GM19468 (cell line): ENCODE measurements around the gene ISYNA1.

Experiments
- ATAC-seq: cut with Tn5 transposase; IDR thresholded peaks from one replicate; pipeline ENCODE4 v1.9.1; 2021; ENCODE audit warnings: mild to moderate bottlenecking, moderate library complexity, moderate number of reproducible peaks; ENCODE audit not compliant: unreplicated experiment; ENCODE audit errors: extremely low read depth

ISYNA1 gene

DNA sequence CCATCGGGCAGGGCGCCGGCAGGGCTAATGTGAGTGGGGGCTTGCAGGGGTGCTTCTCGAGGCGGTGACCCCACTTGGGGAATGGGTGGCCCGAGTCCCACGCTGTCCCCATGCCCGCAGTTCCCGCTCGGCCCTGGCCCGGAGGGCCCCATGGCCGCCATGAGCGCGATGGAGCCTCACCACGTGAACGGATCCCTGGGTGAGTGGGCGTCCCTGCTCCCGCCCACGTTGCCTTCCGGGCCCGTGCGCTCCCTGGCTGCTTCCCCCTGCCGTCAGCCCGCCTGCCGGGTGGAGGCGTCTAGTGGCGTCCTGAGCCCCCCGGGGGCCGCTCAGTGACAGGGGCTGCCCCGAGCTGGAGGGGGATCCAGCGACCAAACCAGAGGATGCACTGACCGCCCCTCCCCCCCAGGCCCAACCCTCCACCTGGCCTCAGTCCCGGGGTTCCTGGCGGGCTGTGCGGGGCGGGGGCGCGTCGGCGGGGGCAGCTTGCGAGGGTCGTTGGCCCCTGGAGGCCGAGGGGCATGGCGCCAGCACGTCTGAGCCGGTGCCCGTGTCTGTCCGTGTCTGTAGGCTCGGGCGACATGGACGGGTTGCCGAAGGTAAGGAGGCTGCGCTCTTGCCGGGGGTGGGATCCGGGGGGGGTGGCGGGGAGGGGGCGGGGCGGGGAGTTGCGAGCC, 4.8 kb downstream of the ISYNA1 start:
- ATAC-seq: no peak

DNA sequence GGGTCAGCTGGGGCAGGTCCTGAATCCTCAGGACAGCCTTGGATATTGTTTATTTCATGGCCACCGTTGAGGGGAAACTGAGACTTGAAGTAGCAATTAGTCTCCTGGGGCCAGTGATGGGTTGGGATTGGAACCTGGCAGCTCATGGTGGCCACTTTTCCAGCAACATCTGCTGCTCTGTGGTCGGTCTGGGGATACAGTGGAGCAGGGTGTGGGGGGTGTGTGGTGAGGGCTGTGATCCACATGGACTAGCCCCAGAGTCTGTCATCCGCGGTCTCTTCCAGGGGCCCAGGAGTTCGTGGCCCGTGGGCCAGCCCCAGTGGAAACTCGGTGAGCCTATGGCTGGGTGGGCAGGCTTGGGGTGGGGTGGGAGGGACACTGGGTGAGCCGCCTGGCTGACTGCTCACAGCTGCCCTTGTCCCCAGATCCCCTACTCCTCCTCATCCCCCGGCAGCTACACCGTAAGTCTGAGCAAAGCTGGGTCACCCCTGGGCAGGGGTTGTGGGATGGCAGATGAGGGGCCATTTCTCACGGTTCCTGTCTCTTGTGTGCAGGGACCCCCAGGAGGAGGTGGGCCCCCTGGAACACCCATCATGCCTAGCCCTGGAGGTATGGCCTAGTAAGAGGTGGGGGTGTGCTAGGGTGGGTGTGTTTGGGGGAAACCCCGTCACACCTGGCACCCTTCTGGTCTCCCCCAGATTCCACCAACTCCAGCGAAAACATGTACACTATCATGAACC, 5.5 kb downstream of the ISYNA1 start:
- no peak for ATAC-seq

DNA sequence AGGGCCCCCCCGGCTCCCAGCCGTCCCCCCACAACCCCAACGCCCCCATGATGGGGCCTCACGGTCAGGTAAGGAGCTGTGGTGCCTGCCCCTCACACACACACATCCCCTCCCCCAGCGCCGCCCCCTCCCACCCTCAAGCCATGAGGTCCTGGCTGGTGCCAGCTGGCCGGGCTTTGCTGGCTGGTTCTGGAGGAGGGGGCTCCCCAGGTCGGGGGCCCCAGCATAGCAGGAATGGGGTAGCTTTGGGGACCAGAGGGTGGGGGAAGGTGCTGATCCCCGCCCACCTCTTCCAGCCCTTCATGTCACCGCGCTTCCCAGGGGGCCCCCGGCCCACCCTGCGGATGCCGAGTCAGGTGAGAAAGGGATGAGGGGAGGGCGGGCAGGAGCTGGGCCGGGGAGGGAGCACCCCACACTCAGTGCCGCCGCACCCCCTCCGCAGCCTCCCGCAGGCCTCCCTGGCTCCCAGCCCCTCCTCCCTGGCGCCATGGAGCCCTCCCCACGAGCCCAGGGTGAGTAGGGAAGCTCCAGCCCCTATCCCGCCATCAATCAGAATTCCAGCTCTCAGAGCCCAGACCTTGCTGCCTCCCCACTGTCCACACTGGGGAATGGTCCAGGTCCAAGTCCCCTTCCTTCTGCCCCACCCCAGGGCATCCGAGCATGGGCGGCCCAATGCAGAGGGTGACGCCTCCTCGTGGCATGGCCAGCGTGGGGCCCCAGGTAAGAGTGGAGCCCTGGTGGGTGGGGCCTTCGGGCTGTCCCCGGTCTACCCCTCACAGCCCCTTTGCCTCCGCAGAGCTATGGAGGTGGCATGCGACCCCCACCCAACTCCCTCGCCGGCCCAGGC, 6.4 kb downstream of the ISYNA1 start:
- ATAC-seq: no peak

DNA sequence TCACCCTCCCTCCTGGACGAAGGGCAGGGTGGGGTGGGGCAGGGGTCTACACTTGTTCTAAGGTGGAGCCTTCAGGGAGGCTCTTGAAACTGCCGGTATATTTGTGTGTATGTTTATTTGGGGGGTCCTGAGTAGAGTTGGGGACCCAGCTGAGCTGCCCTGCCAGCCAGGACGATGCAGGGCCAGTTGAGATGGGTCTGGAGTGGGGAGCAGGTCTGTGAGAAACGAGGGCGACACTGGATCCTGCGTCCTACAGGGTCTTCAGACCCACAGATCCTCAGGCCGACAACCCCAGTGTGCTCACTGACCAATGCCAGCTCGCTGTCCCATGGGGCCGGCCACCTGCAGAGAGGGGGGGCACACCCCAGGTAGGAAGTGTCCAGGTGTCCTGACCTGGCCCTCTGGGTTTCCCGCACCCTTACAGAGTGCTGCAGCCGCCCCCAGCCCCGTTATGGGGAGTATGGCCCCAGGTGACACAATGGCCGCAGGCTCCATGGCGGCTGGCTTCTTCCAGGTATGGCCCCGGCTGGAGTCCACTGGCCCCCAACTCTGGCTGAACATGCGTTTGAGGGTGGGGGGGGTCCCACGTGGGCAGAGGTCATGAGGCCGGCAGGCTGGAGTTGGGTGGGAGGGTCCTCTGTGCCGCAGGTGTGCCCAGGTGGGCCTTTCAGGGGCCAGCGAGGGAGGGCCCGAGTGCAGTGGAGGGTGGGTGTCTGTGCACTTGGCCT, 7.4 kb downstream of the ISYNA1 start:
- no peak for ATAC-seq

DNA sequence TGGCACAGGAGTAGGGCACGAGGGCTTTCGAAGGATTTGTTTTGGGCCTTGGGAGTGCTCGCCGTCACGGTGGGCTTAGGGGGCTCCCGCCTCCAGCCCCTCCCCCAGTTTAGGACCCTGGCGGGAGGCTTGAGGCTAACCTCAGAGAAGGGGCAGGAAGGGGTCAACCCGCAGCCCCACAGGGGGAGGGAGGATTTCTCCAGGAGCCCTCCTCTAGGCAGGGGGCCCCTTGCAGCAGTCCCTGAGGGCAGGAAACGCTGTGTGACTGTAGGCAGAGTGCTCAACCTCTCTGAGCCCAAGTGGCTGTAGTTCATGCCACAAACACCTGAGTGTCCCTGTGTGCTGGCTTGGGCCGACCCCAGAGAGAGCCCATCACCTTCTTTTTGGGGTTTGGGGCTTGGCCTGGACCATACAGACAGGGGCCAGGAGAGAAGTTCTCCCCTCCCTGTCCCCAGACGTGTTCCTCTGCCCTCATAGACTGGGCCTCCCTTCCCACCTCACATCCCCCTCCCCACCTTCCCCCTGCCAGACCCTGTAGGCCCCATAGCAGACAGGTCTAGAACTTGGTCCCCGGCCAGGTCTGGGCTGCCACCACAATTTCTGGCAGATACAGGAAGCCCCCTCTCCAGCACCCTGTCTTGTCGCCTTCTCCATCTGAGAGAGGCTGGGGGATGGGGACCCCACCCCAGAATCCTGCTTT, 8.1 kb downstream of the ISYNA1 start:
- ATAC-seq: no peak

DNA sequence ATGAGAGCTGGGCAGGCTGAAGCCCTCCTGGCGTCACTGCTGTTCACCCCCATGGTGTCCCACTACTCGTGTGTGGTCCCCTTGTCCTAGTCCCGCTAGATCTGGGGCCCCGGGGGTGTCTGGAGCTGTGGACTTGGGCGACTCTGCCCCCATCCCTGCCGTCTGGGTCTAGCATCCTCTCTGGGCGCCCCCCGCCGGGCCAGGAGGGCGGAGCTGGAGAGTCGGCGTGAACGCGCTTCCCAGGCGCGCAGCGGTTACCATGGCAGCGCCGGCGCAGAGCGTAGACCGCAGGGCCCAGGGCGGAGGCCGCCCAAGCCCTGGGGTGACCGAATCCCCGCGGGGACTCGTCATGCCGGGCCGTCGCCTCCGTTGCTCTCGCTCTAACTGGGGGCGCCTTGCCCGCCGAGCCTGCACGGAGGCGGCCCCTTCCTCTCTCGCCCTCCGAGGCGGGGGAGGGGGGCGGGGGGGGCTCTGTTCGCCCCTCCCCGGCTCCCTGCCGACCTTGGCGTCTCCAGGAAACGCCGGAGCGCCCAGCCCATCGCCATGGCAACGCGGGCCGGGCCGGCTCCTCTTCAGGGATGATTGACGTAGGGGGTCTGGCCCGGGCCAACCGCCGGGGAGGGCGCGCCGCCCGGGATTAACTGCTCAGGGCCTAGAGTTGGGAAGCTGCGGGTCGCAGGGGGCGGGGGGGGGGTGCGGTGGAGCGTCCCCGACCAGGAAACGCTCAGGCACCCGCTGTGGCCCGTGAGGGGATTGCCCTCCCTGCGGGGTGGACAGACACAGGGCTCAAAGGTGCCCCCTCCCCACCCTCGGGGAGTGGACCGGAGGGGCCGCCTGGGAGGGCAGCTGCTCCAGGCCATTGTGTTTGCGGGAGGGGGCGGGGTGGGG, 8.9 kb downstream of the ISYNA1 start:
- ATAC-seq: peak; percentile 36

DNA sequence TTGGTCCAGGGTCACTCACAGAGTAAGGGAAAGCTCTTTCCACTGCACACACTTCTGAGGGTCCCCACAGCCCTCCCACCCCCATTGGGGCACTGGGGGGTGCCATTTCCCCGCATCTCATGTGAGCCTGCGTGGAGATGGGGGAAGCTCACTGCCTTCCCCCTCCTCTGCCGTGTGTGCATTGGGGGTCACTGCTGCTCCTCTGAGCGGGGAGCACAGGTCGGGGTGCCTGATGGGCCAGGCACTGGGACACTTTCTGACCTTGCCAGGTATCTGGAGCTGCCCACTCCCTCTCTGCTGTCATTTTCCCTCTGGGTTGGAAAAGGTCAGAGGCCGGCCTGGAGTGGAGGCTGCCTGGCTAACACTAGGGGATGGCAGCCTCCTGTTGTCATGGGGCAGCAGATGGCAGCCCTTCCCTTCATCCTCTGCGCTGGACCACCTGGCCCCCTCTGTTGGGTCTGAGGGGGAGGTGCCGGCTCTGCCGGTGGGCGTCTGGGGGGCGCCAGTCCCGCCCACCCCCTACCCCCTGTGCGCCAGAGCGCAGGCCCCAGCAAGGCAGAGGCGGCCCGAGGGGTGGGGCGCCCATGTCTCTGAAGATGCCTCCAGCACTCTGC, 9.7 kb downstream of the ISYNA1 start:
- ATAC-seq: no peak

DNA sequence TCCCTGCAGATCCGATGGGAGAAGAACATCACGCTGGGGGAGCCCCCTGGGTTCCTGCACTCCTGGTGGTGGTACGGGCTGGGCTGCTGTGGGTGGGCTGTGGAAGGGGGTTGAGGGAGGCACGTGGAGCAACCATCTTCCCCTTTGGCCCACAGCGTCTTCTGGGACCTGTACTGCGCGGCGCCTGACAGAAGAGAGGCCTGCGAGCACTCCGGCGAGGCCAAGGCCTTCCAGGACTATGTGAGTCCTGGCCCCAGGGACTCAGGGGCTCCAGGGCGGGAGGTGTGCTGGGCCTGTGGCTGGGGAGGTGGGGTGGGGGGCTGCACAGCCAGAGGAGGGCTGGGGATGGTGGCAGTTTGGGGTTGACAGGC, 10.2 kb downstream of the ISYNA1 start:
- ATAC-seq: no peak

DNA sequence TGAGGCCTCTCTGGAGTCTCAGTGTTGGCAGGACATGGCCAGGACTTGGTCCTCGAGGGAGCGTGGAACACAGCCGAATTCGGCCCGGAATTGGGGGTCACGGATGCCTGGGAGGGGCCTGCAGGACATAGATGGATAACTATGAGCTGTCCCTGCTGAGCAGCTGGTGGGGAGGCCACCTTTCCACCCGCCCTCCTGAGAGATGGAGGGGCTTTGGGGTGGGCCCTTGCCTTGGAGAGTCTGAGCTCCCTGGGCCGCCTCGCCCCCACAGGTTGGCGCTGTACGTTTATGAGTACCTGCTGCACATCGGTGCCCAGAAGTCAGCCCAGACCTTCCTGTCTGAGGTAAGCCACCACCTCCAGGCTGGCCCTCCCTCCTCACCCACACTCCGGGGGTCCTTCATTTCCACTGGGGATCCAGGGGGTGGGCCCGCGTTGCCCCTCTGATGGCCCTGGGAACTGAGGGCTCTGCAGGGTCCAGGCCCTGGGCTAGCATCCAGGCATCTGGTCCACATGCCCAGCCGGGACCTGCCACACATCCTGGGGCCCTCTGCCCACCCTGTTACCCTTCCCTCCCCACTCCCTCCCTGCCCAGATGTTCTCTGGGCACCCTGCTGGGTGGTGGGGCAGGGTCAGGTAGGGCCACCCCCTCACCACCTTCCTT, 10.7 kb downstream of the ISYNA1 start:
- no peak for ATAC-seq

DNA sequence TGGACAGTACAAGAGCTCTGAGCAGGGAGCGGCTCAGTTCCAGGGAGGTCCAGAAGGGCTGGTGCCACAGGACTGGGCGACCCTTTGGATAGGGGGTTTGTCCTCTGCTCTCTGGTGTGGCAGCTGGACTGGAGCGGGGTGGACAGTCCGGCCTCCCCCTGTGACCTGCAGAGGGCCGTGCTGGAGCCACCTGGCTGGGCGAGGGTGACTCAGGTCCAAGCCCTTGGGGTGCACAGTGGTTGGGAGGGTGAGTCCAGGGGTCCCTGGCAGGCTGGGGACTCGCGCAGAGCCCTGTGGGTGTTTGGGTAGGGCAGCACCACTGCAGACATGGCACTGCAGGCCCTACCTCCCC, 11.5 kb downstream of the ISYNA1 start:
- ATAC-seq: no peak

DNA sequence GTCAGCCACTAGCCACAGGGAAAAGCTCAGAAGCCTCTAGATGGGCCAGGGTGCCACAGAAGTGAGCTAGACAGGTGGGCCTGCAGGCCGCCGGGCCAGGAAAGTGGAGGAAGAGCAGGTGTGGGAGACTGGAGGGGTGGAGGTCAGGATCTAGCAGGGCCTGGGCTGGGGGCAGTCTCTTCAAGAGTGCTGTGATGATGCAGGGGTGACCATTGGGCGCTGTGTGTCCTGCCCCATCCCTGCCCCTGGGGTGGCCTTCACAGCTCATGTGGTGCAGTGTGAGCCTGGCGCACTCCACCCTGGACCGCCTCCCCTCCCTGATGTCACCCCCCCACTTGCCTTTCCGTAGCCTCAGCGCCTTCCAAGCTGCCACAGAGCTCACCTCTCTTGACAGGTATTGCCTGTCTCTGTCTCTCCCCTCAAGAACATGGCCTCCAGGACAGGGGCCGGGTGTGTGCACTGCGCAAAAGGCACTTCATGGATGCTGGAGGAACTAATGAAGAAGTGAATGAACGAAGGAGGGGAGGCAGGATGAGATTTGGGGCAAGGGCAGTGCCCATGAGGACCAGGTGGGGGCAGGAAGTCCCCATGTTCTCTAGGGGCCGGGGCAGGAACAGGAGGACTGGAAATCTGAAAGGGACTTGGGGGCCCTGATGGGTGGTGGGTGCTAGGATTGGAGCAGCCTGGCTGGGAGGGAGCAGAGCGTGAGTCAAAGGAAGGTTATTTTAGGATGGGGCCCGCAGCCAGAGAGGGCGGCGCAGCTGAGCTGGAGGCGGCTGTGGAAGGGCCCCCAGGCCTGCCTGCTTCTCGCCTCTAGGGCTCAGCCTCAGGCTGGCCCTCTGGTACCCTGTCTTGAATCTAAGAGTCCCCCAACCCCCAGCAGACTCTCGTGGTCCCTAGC, 12.2 kb downstream of the ISYNA1 start:
- ATAC-seq: no peak

DNA sequence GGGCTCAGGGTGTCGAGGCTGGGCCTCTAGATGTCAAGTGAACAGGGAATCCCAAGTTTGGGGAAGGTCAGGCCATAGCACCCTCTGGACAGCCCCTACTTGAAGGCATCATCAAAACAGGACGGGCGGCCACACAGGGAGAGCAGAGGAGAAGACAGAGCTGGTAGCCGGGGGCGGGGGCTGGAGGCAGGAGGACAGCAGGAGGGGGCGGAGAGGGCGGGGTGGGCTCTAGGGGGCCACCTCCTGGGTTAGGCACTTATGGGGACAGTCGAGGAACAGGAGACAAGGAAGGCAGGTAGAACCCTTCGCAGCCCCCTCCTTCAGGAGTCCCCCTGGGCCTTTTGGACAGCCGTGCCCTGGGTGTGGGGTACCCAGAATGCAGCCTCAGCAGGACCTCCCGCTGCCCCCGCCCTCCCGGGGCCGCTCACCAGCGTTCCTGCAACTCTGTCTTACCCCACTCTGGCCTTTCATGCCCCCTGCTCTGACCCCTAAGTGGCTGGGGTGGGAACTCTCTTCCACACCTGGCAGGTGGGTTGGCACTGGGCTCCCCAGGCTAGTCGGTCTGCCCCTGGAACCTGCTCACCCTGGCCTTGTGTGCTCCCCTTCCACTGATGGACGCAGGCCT, 12.9 kb downstream of the ISYNA1 start:
- ATAC-seq: no peak

DNA sequence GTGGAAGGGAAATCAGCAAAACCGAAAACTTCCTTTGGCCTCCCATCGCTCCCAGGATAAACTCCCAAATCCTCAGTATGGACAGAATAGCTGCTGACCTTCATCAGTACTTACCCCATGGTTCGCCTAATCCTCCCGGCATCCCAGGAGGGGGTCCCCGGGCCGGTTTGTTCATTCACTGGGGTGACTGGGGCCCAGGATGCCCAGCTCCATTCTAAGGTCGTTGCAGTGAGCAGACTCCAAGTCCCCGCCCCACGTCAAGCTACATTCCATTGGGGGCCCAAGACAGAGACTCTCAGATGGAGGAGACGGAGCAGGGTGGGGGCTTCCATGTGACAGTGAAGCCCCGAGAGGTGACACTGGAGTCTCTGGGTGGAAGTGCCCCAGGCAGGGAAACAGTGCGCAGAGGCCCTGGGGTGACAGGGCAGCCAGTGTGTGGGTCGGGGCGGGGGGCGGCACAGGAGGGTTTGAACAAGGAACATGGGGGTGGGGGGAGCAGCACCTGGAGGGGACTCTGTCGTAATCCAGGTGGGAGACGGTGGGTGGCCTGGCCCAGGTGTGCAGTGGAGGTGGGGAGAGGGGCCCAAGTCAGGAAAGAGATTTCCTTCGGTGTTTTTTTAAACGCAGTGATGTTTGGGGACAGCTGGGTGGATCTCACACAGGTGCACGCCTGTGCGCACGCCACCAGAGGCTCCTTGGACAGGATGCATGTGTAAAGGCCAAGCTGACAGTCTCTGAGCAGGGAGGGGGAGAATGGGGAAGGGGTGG, 13.6 kb downstream of the ISYNA1 start:
- ATAC-seq: no peak

DNA sequence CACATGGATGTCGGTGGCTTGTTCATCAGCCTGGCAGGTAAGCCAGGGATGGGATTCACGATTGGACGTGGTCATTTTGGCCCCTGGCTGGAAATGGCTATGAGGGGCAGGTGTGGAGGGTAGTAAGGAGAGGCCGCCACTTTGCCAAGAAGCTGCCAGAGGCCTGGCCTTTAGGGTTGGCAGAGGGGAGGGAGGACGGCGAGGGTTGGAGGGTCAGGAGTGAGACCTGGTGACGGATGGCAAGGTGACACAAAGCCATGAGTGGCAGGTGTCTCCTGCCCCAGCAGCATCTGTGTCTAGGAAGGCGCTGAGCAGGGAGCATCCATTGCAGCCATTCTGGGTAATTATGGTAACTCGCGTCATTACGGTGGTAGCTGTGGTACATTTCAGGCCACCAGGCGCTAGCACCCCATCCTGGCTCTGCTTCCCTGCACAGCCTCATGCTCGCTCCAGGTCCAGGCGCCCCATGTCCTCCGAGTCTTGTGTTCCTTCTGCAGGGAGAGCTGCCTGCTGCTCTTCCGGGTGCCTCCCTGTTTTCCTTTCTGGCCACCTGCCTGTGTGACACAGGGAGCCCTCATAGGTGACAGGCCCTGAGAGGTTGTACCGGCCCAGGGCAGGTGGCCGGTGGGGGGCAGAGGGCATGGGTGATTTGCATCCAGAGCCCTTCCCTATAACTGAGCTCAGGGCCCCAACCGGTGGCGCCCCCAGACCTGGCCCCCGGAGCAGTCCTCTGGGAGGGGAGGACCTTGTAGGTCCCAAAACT, 14.5 kb downstream of the ISYNA1 start:
- ATAC-seq: no peak

DNA sequence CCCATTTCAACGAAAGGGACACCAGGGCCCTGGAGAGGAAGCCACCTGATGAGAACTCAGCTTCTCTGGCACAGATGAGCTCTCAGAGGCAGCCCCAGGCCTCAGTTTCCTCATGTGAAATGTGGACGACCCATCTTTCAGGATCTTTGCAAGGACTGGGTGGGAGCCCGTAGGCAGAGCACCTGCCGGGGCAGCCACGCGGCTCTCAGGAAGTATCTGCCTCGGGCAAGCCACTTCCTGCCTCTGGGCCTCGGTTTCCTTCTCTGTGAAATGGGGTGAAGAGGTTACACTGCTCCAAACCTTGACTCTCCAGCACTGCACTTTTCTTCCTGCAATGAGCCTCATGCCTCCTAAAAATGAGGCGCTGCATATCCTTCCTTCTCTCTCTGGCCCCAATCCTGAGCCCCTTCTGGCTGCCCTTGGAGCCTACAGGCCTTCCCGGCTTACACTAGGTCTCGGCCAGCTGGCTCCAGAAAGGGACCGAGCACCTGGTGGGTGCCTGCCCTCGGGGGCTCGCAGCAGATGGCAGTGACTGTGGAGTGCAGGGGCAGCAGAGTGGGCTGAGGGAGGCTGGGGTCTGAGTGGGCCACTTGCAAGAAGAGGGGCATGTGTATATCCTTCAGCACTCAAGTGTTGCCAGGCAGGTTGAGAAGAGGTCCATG, 15.3 kb downstream of the ISYNA1 start:
- no peak for ATAC-seq
